SKM-1 (cell line): ENCODE data around the gene PPFIA4.

Source experiments
- DNase-seq: peaks from one replicate; lab custom pipeline; 2025; ENCODE audit not compliant: unreplicated experiment; lab: John Stamatoyannopoulos, UW

The PPFIA4 gene

DNA sequence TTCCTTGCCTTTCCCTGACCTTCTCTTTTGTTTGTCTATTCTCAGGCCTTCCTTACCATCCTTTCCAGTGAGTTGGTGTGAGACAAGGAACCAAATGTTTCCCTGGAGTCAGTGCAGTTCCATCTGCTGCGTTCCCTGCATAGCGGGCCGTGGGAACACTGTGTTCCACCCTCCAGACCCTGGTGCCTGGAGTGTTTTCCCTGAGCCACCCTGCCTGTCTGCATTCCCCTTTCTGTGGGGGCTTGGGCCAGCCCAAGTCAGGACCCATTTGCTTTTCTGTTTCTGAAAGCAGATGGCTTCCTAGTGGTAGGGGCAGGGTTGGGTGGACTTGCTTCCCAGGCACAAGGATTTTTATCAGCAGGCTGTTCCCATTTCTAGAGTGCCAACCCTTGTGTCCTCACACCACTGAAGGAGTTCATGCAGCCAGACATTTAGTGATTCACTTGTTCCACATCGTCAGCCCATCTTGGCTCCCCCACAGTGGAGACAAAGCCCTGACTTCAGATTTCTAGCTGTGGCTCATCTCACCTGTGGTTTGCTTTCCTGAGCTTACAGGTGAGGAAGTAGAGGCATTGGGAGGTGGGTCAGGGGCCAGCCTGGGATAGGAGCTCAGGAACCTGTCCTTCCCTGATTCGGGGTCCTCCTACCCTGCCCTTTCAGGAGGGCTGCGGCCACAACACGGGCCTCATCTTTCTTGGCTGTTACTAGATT lies 73.7 kb downstream of the PPFIA4 start:
- DNase-seq: no peak

DNA sequence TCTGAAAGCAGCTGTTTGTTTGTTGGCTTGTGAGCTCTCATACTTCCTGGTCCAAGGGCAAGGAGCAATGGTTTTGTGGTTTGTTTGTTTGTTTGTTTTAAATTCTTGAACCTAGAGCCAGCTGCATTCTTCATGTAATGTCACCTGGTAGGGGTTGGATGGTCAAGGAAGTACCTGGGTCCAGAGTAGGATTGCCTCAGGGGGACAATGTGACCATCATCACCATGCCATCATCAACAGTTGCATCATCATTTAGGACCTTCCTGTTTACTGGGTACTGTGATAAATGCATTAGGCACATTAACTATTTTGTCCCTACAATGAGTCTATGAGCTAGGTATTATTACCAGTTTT lies 74.2 kb downstream of the PPFIA4 start:
- DNase-seq: no peak

DNA sequence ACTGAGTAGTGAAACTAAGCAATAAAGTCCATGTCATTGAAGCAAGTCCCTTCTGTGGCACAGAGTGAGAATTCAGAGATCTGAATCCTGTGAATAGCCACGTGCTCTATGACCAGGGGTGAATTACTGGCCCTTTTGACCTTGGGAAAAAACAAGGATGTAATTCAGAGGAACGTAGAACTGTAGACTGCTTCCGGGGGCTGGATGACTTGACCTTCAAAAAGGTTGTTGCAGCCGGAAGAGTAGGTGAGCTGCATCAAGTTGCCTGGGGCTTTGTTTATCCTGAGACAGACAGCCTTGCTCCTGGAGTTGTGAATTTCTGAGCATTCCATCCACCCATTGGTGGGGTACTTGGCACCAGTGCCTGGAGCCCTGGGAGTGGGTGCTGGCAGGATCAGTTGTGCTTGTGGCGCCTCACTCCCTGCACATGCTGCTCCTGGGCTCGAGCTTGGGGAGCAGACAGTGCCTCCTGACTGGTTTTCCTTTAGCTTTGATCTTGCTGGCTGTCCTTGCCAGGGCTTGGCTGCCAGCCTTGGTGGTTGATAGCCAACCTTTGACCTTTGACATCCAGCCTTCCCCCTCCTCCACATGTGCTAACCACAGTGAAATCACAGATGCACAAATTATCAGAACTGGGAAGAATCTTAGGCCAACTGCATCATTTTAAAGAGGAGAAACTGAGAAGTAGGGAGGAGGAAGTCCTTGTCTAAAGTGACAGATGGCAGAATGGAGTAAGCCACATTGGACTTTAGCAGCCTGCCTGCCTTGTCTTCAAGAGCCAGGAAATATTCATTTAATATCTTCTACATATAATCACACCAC lies 75.7 kb downstream of the PPFIA4 start:
- peak; percentile 29 for DNase-seq

GRCh38 chr1:203103216-203103615 lies 76.9 kb downstream of the PPFIA4 start:
- DNase-seq: no peak

DNA sequence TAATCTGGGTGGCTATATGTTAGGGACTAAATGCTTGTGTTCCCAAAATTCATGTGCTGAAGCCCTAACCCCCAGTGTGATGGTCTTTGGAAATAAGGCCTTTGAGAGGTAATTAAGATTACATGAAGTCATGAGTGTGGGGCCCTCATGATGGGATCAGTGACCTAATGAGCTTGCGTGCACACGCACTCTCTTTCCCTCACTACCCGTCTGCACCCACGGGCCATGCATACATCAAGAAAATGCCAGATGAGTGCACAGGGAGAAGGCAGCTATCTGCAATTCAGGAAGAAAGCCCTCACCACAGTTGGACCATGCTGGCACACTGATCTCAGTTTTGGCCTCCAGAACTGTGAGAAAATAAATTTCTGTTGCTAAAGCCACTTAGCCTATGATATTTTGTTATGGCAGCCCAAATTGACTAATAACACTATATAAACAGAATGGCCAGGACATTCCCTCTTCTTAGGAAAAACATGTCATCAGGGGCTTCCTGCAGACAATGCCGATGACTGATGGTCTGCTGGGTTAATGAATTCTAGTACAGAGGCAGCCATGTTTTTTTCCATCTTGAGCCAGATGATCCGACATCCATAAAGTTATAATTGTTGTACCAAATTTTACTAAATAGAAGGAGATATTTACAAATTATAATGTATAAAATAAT lies 77.7 kb downstream of the PPFIA4 start:
- DNase-seq: no peak

- DNase-seq: no peak
Observed at GRCh38 chr1:203104789-203105390, 78.6 kb downstream of the PPFIA4 start.

DNA sequence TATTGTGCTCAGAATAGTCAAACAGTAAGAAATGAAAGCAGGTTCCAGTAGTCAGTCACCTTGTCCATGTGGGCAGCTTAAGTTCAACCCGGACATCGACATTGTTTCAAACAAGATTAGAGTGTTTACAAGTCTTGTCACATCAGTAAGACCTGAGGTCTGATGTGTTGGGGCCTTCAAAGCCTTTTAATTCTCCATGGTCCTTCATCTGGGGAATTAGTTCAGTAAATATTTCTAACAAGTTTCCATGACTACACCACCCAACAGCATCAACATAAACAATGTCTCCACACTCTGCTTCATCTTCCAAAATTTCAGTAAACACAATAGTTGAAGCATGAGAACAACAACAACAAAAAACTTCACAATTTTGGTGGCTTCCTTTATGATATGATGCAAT lies 86.2 kb downstream of the PPFIA4 start:
- no peak for DNase-seq

DNA sequence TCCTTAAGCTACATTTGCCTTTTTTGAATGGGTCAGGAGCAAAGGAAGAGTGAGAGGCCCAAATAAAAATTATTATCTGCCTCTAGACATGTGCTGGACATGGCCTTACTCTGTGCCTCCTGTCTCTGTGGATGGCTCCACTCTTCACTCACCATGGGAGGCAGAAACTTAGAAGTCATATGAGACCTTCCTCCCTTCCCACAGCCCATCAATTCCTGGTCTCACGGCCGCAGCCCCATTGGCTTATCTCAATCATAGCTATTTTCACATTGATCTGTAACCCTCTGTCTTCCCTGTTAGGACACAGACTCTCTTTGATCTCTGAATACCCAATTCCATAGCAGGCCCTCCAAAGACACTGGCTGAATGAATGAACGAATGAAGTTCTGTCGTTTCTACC lies 87.0 kb downstream of the PPFIA4 start:
- no peak for DNase-seq

- DNase-seq: no peak
Observed at GRCh38 chr1:203114202-203114601, 87.9 kb downstream of the PPFIA4 start.

GRCh38 chr1:203116091-203116820 lies 90.0 kb downstream of the PPFIA4 start:
- DNase-seq: no peak

DNA sequence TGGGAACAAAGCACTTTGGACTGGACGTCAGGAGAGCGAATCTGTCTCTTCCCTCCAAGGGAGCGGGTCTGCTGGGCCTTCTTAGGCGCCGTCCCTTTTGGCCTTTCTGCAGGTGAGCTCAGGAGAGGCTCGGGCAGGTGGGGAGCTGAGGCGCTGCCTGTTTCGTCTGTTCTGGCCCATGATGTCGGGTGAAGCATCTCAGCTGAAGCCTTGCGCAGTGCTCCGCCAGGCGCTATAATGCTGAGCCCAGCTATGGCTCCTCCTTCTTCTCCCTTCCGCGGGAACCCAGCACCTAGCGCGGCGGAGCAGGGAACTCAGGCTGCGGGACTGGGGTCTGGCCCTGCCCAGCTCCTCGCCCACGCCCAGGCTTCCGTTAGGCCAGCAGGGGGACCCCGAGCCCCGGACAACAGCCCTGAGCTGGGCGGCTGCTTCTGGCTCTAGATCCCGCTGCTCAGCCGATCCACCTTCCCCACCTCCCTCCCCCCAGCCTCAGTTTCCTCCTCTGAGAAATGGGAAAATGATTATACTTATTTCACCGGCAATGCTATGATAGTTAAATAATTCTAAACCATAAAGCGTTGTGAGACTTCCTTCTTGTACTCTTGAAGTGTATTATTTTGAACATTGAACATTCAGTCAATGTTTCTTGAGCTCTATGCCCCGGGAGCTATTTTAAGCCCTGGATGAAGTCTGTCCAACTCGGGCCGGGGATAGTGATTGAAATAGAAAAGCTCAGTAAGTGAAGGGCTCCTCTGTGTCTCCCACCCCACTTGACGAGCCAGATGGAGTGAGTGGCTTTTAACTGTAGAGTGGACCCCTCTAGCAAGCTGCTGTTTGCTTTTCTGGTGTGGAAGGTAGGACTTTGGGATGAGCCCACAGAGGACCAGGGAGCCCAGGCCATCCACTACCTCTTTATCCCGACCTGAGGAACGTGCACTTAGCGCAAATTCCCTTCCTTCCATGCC lies 91.6 kb downstream of the PPFIA4 start:
- peak; percentile 45 for DNase-seq

DNA sequence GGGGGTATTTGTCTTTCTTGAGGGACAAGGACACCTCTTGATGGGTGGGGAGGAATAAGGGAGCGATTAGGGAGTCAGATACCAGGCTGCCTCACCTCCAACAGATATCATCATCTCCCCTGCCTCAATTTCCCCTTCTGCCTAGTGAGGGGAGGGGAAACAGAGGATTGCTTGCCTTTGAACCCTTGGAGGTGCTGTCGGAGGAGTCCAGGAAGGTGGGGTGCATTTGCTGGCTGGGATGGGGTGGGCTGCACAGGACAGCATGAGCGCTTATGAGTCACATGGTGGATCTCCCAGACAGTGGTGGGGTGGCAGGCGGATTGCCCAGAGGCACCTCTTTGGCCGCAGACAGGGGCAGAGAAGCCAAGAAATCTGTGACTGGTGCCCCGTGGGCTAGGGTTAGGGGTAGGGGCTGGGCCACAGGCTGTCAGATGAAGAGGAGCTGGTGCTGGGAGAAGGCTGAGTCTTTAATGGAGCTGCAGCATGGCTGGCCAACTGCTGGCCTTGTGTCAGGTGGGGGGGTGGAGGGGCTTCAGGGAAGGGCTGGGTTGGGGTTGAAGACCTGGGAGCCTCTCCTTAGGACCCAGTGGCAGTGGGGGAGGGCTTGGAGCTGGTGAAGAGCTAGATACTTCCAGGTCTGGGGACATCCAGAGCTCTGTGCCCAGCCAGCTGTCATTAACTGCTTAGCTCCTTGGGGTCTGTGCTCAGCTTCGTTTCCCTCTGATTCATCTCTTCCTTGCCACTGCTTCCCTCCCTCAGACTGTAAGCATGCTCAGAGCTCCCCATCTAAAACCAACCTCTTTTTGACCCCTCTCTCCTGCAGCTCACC lies 94.2 kb downstream of the PPFIA4 start:
- no peak for DNase-seq

DNA sequence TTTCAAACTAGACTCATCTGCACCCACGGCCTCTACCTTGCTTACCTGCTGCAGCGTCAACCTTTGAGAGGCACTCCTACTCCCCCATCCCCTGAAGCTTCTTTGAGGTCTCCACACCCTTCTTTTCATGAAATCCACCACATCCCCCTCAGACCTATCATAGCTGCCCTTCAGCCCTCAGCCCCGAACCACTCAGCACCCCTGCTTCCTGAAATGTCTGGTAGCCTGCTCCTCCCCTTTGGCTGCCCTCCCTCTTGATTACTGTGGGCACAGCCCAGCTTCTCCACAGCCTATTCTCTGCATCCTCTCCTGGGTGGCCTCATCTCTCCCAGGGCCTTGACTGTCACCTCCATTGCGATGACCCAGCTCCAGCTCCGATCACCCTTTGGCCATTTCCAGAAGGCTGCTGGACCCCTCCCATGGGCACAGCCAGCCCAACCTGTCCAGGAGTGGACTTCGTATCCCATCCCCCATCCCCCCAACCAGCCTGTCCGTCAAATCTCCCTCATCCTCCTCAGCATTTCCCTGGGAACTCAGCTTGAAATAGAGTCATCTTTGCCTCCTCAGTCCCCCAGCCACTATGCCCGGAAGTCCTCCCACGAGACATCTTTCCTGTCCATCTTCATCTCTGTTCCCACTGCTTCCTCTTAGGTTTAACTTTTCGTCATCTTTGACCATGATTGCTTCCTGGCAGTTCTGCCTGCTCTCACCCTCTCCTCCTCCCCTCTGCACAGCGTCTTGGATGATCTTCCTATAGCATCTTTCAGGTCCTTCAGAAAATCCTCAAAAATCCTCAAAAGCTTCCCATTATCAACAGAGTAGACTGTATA lies 95.1 kb downstream of the PPFIA4 start:
- peak; percentile 86 for DNase-seq

GRCh38 chr1:203122159-203122558 lies 95.9 kb downstream of the PPFIA4 start:
- no peak for DNase-seq

DNA sequence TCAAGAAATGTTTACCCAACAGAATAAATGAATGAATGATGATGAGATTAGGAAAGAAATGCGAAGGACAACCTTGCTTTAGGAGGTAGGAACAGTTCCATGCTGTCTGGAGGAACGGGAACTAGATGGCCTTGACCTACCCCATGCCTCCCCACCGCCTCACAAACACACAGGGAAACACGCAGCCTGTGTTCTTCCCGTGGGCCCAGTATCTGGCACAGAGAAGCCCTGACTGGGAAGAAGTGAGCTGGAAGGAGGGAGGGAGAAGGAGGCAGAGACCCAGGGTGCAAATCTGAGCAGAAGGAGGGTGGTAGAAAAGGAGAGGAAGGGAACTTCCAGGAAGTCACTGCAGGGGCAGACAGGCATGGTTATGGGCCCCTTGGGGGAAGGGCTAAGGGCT lies 97.7 kb downstream of the PPFIA4 start:
- DNase-seq: no peak

GRCh38 chr1:203124546-203125317 lies 98.4 kb downstream of the PPFIA4 start:
- DNase-seq: no peak

DNA sequence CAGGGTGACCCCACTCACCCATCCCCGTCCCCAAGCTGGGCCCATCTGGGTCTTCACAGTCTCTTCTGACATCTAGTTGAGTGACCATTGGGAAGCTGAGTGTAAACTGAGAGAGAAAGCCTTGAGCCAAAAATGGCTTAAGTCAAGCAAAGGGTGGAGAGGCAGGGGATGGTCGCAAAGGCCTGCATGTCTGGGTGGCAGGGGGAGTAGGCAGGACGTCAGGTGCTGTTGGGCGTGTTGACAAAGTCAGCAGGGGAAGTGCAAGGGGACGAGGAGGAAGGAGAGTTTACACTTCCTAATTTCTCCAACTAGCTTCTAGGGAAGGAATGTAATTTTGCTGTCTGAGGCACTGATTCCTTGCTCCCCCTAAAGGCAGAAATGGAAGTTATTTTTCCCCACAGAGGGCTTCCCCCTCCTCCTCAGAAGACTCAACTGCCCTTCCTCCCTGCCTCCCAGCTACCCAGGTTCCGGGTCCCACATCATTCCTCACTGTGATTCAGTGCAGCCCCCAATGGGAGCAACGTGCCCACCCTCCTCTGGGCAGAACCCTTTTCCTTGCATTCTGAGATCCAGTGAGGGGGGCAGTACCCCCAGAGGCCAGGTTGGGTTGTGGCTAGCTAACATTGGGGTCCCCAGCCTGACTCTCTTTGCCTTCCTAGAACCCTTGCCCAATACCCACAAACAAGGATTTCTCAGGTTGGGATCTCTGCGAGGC lies 100.0 kb downstream of the PPFIA4 start:
- peak; percentile 60 for DNase-seq
